ENCODE measurements around the gene ZC3H14. TPM values are rescaled to one million over a fixed set of nuclear protein-coding genes. Genes with fewer than 3 reads are reported as not detected.

Gene ZC3H14
- total RNA-seq, 1 donor from 2014 or later: 116 TPM

GRCh38 chr14:88535813-88536212, 27.0 kb upstream of the ZC3H14 start:
- no peak overlapping the region for H3K27ac Mint-ChIP-seq
- no peak for TF ChIP-seq CTCF (IDR thresholded peaks at IDR 0.05; ENCODE audit: unreplicated experiment)
- peaks cover 3% of the 10 kb centered on the region for H3K4me1 Mint-ChIP-seq (ENCODE audit: low read depth)
- H3K4me3 Mint-ChIP-seq (ENCODE audit: low read depth): no peak overlapping the region
- DNase-seq (ENCODE audit: low spot score, unreplicated experiment): no peak
- no peaks in the 10 kb centered on the region for H3K27me3 Mint-ChIP-seq
- H3K9me3 Mint-ChIP-seq (ENCODE audit: low read depth): peaks cover 6% of the 10 kb centered on the region
- peaks cover 24% of the 10 kb centered on the region for H3K36me3 Mint-ChIP-seq (ENCODE audit: insufficient read depth)

GRCh38 chr14:88541324-88541723, 21.5 kb upstream of the ZC3H14 start:
- peaks cover 19% of the 10 kb centered on the region for H3K36me3 Mint-ChIP-seq (ENCODE audit: insufficient read depth)
- no peaks in the 10 kb centered on the region for H3K27me3 Mint-ChIP-seq
- TF ChIP-seq CTCF (IDR thresholded peaks at IDR 0.05; ENCODE audit: unreplicated experiment): no peak
- no peak overlapping the region for H3K27ac Mint-ChIP-seq
- no peaks in the 10 kb centered on the region for H3K9me3 Mint-ChIP-seq (ENCODE audit: low read depth)
- no peak overlapping the region for H3K4me3 Mint-ChIP-seq (ENCODE audit: low read depth)
- H3K4me1 Mint-ChIP-seq (ENCODE audit: low read depth): peaks cover 9% of the 10 kb centered on the region
- DNase-seq (ENCODE audit: low spot score, unreplicated experiment): no peak

GRCh38 chr14:88542857-88543795, 19.7 kb upstream of the ZC3H14 start:
- H3K27ac Mint-ChIP-seq: peak overlapping the region; percentile 54
- TF ChIP-seq CTCF (IDR thresholded peaks at IDR 0.05; ENCODE audit: unreplicated experiment): no peak
- DNase-seq (ENCODE audit: low spot score, unreplicated experiment): no peak
- no peaks in the 10 kb centered on the region for H3K27me3 Mint-ChIP-seq
- H3K4me1 Mint-ChIP-seq (ENCODE audit: low read depth): peaks cover 18% of the 10 kb centered on the region
- no peaks in the 10 kb centered on the region for H3K9me3 Mint-ChIP-seq (ENCODE audit: low read depth)
- no peak overlapping the region for H3K4me3 Mint-ChIP-seq (ENCODE audit: low read depth)
- peaks cover 26% of the 10 kb centered on the region for H3K36me3 Mint-ChIP-seq (ENCODE audit: insufficient read depth)

- peaks cover 28% of the 10 kb centered on the region for H3K36me3 Mint-ChIP-seq (ENCODE audit: insufficient read depth)
- no peak overlapping the region for H3K27ac Mint-ChIP-seq
- no peak for DNase-seq (ENCODE audit: low spot score, unreplicated experiment)
- peaks cover 25% of the 10 kb centered on the region for H3K4me1 Mint-ChIP-seq (ENCODE audit: low read depth)
- no peaks in the 10 kb centered on the region for H3K27me3 Mint-ChIP-seq
- no peak overlapping the region for H3K4me3 Mint-ChIP-seq (ENCODE audit: low read depth)
- TF ChIP-seq CTCF (IDR thresholded peaks at IDR 0.05; ENCODE audit: unreplicated experiment): no peak
- H3K9me3 Mint-ChIP-seq (ENCODE audit: low read depth): no peaks in the 10 kb centered on the region
Observed at GRCh38 chr14:88545256-88545655, 17.6 kb upstream of the ZC3H14 start.

GRCh38 chr14:88546621-88547385, 16.0 kb upstream of the ZC3H14 start:
- no peaks in the 10 kb centered on the region for H3K27me3 Mint-ChIP-seq
- no peak overlapping the region for H3K4me3 Mint-ChIP-seq (ENCODE audit: low read depth)
- peaks cover 28% of the 10 kb centered on the region for H3K36me3 Mint-ChIP-seq (ENCODE audit: insufficient read depth)
- H3K27ac Mint-ChIP-seq: peak overlapping the region; percentile 1
- DNase-seq (ENCODE audit: low spot score, unreplicated experiment): no peak
- H3K4me1 Mint-ChIP-seq (ENCODE audit: low read depth): peaks cover 32% of the 10 kb centered on the region
- no peaks in the 10 kb centered on the region for H3K9me3 Mint-ChIP-seq (ENCODE audit: low read depth)
- no peak for TF ChIP-seq CTCF (IDR thresholded peaks at IDR 0.05; ENCODE audit: unreplicated experiment)

All from progenitor cell of endocrine pancreas (in vitro differentiated cells).